Dermis microvascular lymphatic vessel endothelial cell (primary cell): ENCODE results near the gene ARL15. TPM values are rescaled to one million over a fixed set of nuclear protein-coding genes. Genes with fewer than 3 reads are reported as not detected.

ENCODE experiments used
- DNase-seq, 2 donors: peaks; one replicate each; pipeline versions ENCODE4 v3.0.0 to v3.0.0-alpha.2; 2010; ENCODE audit warnings: low read depth in 2 of 2
- total RNA-seq: library from RNA; depleted of rRNA; stranded (reverse); fragments of >200 nt; gene quantifications from 2 replicates; pipeline ENCODE4 v1.2.1, GENCODE V29; 2014

The ARL15 gene
- total RNA-seq, 1 donor from 2014 or later: 39.0 TPM

- no peak for DNase-seq
These were observed 21.7 kb downstream of the ARL15 start for GRCh38 chr5:54288568-54289217.

- DNase-seq: no peak
These were observed 24.7 kb downstream of the ARL15 start for GRCh38 chr5:54285686-54286085.

GRCh38 chr5:54284586-54284985 lies 25.8 kb downstream of the ARL15 start:
- no peak for DNase-seq

- DNase-seq: no peak
These were observed 27.5 kb downstream of the ARL15 start for GRCh38 chr5:54282876-54283275.

- no peak for DNase-seq
These were observed 28.2 kb downstream of the ARL15 start for GRCh38 chr5:54281960-54282692.

- DNase-seq: no peak
These were observed 30.4 kb downstream of the ARL15 start for GRCh38 chr5:54279960-54280359.

- no peak for DNase-seq
These were observed 31.2 kb downstream of the ARL15 start for GRCh38 chr5:54278979-54279717.

- DNase-seq: no peak
These were observed 32.1 kb downstream of the ARL15 start for GRCh38 chr5:54278036-54278830.

- no peak for DNase-seq
These were observed 34.3 kb downstream of the ARL15 start for GRCh38 chr5:54276048-54276447.

- no peak for DNase-seq
These were observed 35.0 kb downstream of the ARL15 start for GRCh38 chr5:54275361-54275760.

GRCh38 chr5:54274944-54275343 lies 35.4 kb downstream of the ARL15 start:
- DNase-seq: no peak

GRCh38 chr5:54273715-54274114 lies 36.7 kb downstream of the ARL15 start:
- no peak for DNase-seq

- no peak for DNase-seq
These were observed 37.6 kb downstream of the ARL15 start for GRCh38 chr5:54272746-54273145.

- no peak for DNase-seq
These were observed 40.0 kb downstream of the ARL15 start for GRCh38 chr5:54270326-54270725.

- DNase-seq: no peak
These were observed 45.8 kb downstream of the ARL15 start for GRCh38 chr5:54264574-54264973.

- DNase-seq: peak in 1 of 2 donors; percentile 23
These were observed 46.9 kb downstream of the ARL15 start for GRCh38 chr5:54263447-54263846.

- DNase-seq: no peak
These were observed 48.8 kb downstream of the ARL15 start for GRCh38 chr5:54261596-54261995.

- DNase-seq: no peak
These were observed 50.4 kb downstream of the ARL15 start for GRCh38 chr5:54259981-54260380.

- no peak for DNase-seq
These were observed 51.3 kb downstream of the ARL15 start for GRCh38 chr5:54259090-54259489.

GRCh38 chr5:54257366-54258118 lies 52.8 kb downstream of the ARL15 start:
- no peak for DNase-seq
